Measurements from ENCODE around the gene EIF3D.

EIF3D gene

DNA sequence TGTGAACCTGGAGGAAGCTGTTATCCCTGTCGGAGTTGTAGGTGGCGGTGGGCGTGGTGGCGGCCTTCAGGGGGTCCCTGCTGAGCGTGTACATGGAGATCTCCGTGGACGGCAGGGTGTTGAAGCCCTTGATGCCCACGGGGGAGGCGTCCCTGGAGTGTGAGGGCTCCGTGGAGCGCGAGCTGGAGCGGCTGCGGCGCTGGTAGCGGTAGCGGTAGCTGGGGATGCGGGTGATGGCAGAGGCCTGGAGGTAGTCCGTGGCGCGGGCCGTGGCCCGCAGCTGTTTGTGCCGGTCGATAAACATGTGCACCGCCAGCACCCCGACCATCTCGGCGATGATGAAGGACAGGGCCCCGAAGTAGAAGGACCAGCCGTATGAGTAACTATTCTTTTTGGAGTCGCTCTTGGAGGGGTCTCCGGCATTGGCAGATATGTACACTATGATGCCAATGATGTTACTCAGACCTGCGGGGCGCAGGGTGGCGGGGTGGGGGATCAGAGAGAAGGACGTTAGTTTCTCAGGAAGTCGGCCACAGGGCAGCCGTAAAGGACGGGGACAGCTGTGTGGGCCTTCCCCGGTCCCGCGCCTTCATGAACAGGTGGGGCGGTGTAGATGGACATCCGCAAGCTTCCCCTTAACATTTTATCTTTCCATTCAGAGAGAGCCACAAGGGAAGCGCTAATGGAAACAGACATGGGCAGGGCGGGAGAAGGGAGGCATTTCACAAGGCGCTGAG, 35.6 kb upstream of the EIF3D start:
- H3K4me3 Mint-ChIP-seq: no peak overlapping the region
- peaks cover 42% of the 10 kb centered on the region for H3K27me3 Mint-ChIP-seq (ENCODE audit: low read depth, poor library complexity)
- no peaks in the 10 kb centered on the region for H3K9me3 Mint-ChIP-seq
- H3K4me1 Mint-ChIP-seq: peaks cover 30% of the 10 kb centered on the region
- DNase-seq: no peak
- no peak overlapping the region for H3K27ac Mint-ChIP-seq
- TF ChIP-seq, protein P1, sequence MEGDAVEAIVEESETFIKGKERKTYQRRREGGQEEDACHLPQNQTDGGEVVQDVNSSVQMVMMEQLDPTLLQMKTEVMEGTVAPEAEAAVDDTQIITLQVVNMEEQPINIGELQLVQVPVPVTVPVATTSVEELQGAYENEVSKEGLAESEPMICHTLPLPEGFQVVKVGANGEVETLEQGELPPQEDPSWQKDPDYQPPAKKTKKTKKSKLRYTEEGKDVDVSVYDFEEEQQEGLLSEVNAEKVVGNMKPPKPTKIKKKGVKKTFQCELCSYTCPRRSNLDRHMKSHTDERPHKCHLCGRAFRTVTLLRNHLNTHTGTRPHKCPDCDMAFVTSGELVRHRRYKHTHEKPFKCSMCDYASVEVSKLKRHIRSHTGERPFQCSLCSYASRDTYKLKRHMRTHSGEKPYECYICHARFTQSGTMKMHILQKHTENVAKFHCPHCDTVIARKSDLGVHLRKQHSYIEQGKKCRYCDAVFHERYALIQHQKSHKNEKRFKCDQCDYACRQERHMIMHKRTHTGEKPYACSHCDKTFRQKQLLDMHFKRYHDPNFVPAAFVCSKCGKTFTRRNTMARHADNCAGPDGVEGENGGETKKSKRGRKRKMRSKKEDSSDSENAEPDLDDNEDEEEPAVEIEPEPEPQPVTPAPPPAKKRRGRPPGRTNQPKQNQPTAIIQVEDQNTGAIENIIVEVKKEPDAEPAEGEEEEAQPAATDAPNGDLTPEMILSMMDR (IDR thresholded peaks at IDR 0.05): no peak
- no peaks in the 10 kb centered on the region for H3K36me3 Mint-ChIP-seq (ENCODE audit: low read depth)

DNA sequence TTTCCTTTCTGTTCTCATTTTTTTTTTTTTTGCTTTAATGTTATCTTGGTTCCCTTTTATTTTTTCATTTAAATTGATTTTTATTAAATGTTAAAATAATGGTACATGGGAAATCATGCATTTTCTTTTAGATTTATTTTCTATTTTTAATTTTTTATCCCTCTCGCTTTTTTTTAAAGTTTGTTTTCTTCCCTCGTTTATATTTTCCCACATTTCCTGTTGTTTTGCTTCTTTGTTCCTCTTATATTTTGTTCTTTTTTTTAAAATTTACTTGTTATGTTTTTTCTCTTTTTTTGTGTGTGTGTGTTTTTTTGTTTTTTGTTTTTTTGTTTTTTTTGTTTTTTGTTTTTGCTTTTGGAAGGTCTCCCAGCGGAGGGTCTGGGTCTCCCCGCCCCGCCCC, 34.9 kb upstream of the EIF3D start:
- Mint-ChIP-seq H3K27me3 (ENCODE audit: low read depth, poor library complexity) (peaks cover 43% of the 10 kb centered on the region), H3K36me3 (ENCODE audit: low read depth) (no peaks in the 10 kb centered on the region), H3K4me1 (peaks cover 27% of the 10 kb centered on the region), H3K27ac (no peak overlapping the region), H3K4me3 (no peak overlapping the region), H3K9me3 (no peaks in the 10 kb centered on the region)
- TF ChIP-seq, protein P1 (IDR thresholded peaks at IDR 0.05): no peak
- no peak for DNase-seq

DNA sequence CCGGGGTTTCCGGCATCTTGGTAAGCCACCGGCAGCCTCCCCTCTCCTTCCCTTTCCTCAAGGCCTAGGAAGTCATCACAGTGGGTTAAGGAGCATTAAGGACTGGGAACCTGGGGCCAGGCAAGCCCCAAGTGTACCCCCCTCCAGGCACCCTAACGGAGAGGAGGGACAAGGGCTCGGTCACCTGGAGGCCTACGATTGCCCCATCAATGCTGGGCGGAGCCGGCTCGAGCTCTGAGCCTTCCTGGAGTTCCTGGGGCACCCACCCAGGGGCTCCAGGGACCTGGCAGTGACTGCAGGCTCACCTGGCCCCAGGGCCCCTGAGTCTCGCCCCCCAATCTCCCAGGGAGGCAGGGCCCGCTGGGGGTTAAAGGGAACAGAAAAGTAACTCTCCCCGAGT, 34.5 kb upstream of the EIF3D start:
- TF ChIP-seq, protein P1 (IDR thresholded peaks at IDR 0.05): no peak
- Mint-ChIP-seq H3K27ac (no peak overlapping the region), H3K4me1 (peaks cover 23% of the 10 kb centered on the region), H3K36me3 (ENCODE audit: low read depth) (no peaks in the 10 kb centered on the region), H3K27me3 (ENCODE audit: low read depth, poor library complexity) (peaks cover 43% of the 10 kb centered on the region), H3K9me3 (no peaks in the 10 kb centered on the region), H3K4me3 (no peak overlapping the region)
- no peak for DNase-seq

DNA sequence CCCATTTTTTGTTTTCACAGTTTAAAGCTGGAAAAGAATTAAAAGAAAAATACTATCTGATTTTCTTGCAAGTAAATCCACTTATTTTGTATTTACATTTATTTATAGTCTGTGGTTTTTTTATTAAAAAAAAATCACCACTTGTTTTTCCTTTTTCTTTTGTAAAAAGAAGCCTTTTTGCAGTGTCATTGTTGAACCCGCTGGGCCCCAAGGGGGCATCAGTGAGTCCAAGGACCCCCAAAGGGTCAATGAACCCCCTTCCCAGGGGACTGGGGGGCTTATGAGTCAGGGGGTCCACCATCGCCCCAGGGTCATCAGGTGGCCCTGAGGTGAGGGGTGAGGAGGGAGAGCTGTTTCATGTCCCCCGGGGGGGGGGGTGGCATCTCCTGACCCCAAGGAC, 34.0 kb upstream of the EIF3D start:
- TF ChIP-seq, protein P1 (IDR thresholded peaks at IDR 0.05): no peak
- H3K4me1 Mint-ChIP-seq: peaks cover 23% of the 10 kb centered on the region
- H3K4me3 Mint-ChIP-seq: no peak overlapping the region
- H3K9me3 Mint-ChIP-seq: no peaks in the 10 kb centered on the region
- no peaks in the 10 kb centered on the region for H3K36me3 Mint-ChIP-seq (ENCODE audit: low read depth)
- no peak for DNase-seq
- H3K27ac Mint-ChIP-seq: no peak overlapping the region
- peaks cover 41% of the 10 kb centered on the region for H3K27me3 Mint-ChIP-seq (ENCODE audit: low read depth, poor library complexity)

DNA sequence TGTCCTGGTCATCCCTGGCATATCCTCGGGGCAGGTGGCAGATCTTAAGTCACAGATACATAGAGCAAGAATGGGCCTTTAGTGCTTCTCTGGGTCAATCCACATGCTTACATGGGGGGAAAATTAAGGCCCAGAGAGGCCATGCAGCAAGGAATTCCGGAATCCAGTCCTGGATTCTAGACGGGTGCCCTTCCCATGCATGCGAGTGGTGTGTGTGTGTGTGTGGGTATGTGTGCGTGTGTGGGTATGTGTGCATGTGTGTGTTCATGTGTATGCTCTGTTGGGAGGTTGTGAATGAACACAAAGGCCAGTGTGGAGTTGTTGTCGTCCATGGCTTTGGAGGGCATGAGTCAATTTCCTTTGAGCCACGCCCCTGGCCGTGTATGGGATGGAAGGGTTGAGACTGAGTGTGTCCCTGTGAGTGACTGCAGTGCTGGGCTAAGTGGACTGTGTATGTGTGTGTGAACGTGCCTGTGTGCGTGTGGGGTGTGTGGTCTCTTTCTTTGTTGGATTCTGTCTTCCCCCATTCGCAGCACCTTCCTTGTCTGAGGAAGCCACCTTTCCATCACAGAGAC, 33.4 kb upstream of the EIF3D start:
- no peak overlapping the region for H3K27ac Mint-ChIP-seq
- DNase-seq: no peak
- no peaks in the 10 kb centered on the region for H3K36me3 Mint-ChIP-seq (ENCODE audit: low read depth)
- no peaks in the 10 kb centered on the region for H3K9me3 Mint-ChIP-seq
- H3K27me3 Mint-ChIP-seq (ENCODE audit: low read depth, poor library complexity): peaks cover 38% of the 10 kb centered on the region
- H3K4me3 Mint-ChIP-seq: no peak overlapping the region
- TF ChIP-seq, protein P1 (IDR thresholded peaks at IDR 0.05): no peak
- H3K4me1 Mint-ChIP-seq: peaks cover 23% of the 10 kb centered on the region
